Stimulated activated CD4-positive, alpha-beta T cell treated with anti-CD3 and anti-CD28 coated beads, TNF-alpha, amount 100 ng/mL, for 1 hour (primary cell): ENCODE results near the gene LSM7.

Source experiments
- DNase-seq, 3 donors: peaks; one replicate each; pipeline ENCODE4 v3.0.0-alpha.2; 2020; ENCODE audit warnings: low read depth in 3 of 3, low spot score in 1 of 3

Gene LSM7

GRCh38 chr19:2305452-2306280 lies 22.7 kb downstream of the LSM7 start:
- no peak for DNase-seq

GRCh38 chr19:2303211-2303798 lies 25.1 kb downstream of the LSM7 start:
- no peak for DNase-seq

GRCh38 chr19:2302319-2303210 lies 25.8 kb downstream of the LSM7 start:
- no peak for DNase-seq

- no peak for DNase-seq
Measured at GRCh38 chr19:2300533-2300932, 27.9 kb downstream of the LSM7 start.

- DNase-seq: no peak
Measured at GRCh38 chr19:2296141-2296540, 32.2 kb downstream of the LSM7 start.

- DNase-seq: no peak
Measured at GRCh38 chr19:2294687-2295335, 33.6 kb downstream of the LSM7 start.

GRCh38 chr19:2291185-2291751 lies 37.1 kb downstream of the LSM7 start:
- no peak for DNase-seq

GRCh38 chr19:2290441-2291184 lies 37.8 kb downstream of the LSM7 start:
- DNase-seq: no peak

GRCh38 chr19:2289714-2290435 lies 38.5 kb downstream of the LSM7 start:
- DNase-seq: no peak

- DNase-seq: no peak
Measured at GRCh38 chr19:2288818-2289713, 39.3 kb downstream of the LSM7 start.

GRCh38 chr19:2288338-2288817 lies 40.0 kb downstream of the LSM7 start:
- DNase-seq: no peak

- DNase-seq: no peak
Measured at GRCh38 chr19:2287585-2288337, 40.6 kb downstream of the LSM7 start.

- no peak for DNase-seq
Measured at GRCh38 chr19:2286402-2287140, 41.8 kb downstream of the LSM7 start.

GRCh38 chr19:2283835-2284507 lies 44.4 kb downstream of the LSM7 start:
- DNase-seq: no peak

- DNase-seq: no peak
Measured at GRCh38 chr19:2282862-2283237, 45.5 kb downstream of the LSM7 start.

GRCh38 chr19:2282062-2282861 lies 46.1 kb downstream of the LSM7 start, which contains the start of gene PEAK3:
Gene PEAK3, minus strand, starts transcription at chr19:2282175. Its CDS starts 1,244 bp downstream, at chr19:2280931.
- DNase-seq: no peak
